CD4-positive, alpha-beta T cell treated with Interleukin-12 subunit alpha and Interleukin-12 subunit beta, for 1 hour (primary cell): ENCODE data around the gene SSH3.
A peak's percentile ranks its signal among the peaks of the same experiment; 100 is the strongest.
"Not testable (repeated sequence)": the region's sequence is repeated elsewhere in the genome, so short reads cannot be mapped to it uniquely, and the experiment has no call there.

Experiments
- DNase-seq: peaks from one replicate; pipeline ENCODE4 v3.0.0-alpha.2; 2020

Gene SSH3

GRCh38 chr11:67313125-67313890 is 10.0 kb downstream of the SSH3 start:
- no peak for DNase-seq

GRCh38 chr11:67314218-67314617 is 10.9 kb downstream of the SSH3 start:
- DNase-seq: no peak

GRCh38 chr11:67315325-67315909 is 12.1 kb downstream of the SSH3 start:
- DNase-seq: no peak

- no peak for DNase-seq
Measured at GRCh38 chr11:67316882-67317204, 13.5 kb downstream of the SSH3 start.

- DNase-seq: peak; percentile 98
Measured at GRCh38 chr11:67317205-67317887, 14.0 kb downstream of the SSH3 start.

- no peak for DNase-seq
Measured at GRCh38 chr11:67317888-67318555, 14.7 kb downstream of the SSH3 start.

GRCh38 chr11:67318876-67319275 is 15.5 kb downstream of the SSH3 start:
- not testable (repeated sequence) for DNase-seq

GRCh38 chr11:67320011-67320410 is 16.7 kb downstream of the SSH3 start:
- no peak for DNase-seq

GRCh38 chr11:67320691-67321090 is 17.4 kb downstream of the SSH3 start:
- no peak for DNase-seq

GRCh38 chr11:67321313-67321871 is 18.1 kb downstream of the SSH3 start:
- DNase-seq: no peak

- DNase-seq: no peak
Measured at GRCh38 chr11:67322049-67322448, 18.7 kb downstream of the SSH3 start.

GRCh38 chr11:67323526-67323925 is 20.2 kb downstream of the SSH3 start:
- no peak for DNase-seq

- no peak for DNase-seq
Measured at GRCh38 chr11:67332081-67332691, 28.9 kb downstream of the SSH3 start.

GRCh38 chr11:67337257-67337656 is 33.9 kb downstream of the SSH3 start:
- DNase-seq: no peak

GRCh38 chr11:67344264-67344663 is 40.9 kb downstream of the SSH3 start:
- DNase-seq: peak; percentile 20

- no peak for DNase-seq
Measured at GRCh38 chr11:67345247-67345919, 42.1 kb downstream of the SSH3 start.

GRCh38 chr11:67345920-67346819 is 42.8 kb downstream of the SSH3 start:
- peak; percentile 46 for DNase-seq

GRCh38 chr11:67347964-67348749 is 44.8 kb downstream of the SSH3 start:
- no peak for DNase-seq

- DNase-seq: no peak
Measured at GRCh38 chr11:67349036-67349435, 45.7 kb downstream of the SSH3 start.

GRCh38 chr11:67349457-67349856 is 46.1 kb downstream of the SSH3 start:
- DNase-seq: no peak
